Stimulated activated CD8-positive, alpha-beta memory T cell treated with anti-CD3 and anti-CD28 coated beads, Interleukin-4, amount 100 ng/mL, for 4 hours (primary cell): ENCODE data around the gene CD48.
A peak's percentile ranks its signal among the peaks of the same experiment; 100 is the strongest.
"Not testable (repeated sequence)": the region's sequence is repeated elsewhere in the genome, so short reads cannot be mapped to it uniquely, and the experiment has no call there.

Source experiments
- DNase-seq, 2 donors: peaks; one replicate each; pipeline ENCODE4 v3.0.0-alpha.2; 2020; ENCODE audit warnings: low read depth in 2 of 2, low spot score in 1 of 2

The CD48 gene

GRCh38 chr1:160716013-160716412, 4.4 kb upstream of the CD48 start:
- no peak for DNase-seq

- DNase-seq = not testable (repeated sequence)
Observed at GRCh38 chr1:160714034-160714648, 2.5 kb upstream of the CD48 start.

- DNase-seq = no peak
Observed at GRCh38 chr1:160713161-160713560, 1.5 kb upstream of the CD48 start.

- not testable (repeated sequence) for DNase-seq
Observed at GRCh38 chr1:160712525-160713080, 981 bp upstream of the CD48 start.

GRCh38 chr1:160711276-160711601, 383 bp downstream of the CD48 start:
- no peak for DNase-seq

GRCh38 chr1:160710517-160711252, 937 bp downstream of the CD48 start:
- no peak for DNase-seq

GRCh38 chr1:160709715-160710114, 1.9 kb downstream of the CD48 start:
- no peak for DNase-seq

- DNase-seq = no peak
Observed at GRCh38 chr1:160708801-160709200, 2.8 kb downstream of the CD48 start.

GRCh38 chr1:160708118-160708517, 3.5 kb downstream of the CD48 start:
- DNase-seq = no peak

GRCh38 chr1:160707236-160708064, 4.2 kb downstream of the CD48 start:
- DNase-seq = no peak

- no peak for DNase-seq
Observed at GRCh38 chr1:160706526-160707235, 4.9 kb downstream of the CD48 start.

- no peak for DNase-seq
Observed at GRCh38 chr1:160705742-160706141, 5.9 kb downstream of the CD48 start.

- DNase-seq = not testable (repeated sequence)
Observed at GRCh38 chr1:160705212-160705621, 6.4 kb downstream of the CD48 start.

GRCh38 chr1:160704250-160704649, 7.4 kb downstream of the CD48 start:
- DNase-seq = no peak

- no peak for DNase-seq
Observed at GRCh38 chr1:160702100-160702499, 9.5 kb downstream of the CD48 start.

GRCh38 chr1:160692390-160692789, 19.2 kb downstream of the CD48 start:
- DNase-seq = not testable (repeated sequence)

- DNase-seq = no peak
Observed at GRCh38 chr1:160685266-160685665, 26.4 kb downstream of the CD48 start.

GRCh38 chr1:160682983-160683865, 28.4 kb downstream of the CD48 start:
- no peak for DNase-seq

GRCh38 chr1:160681891-160682140, 29.8 kb downstream of the CD48 start:
- DNase-seq = no peak

- DNase-seq = peak; percentile 67 to 70
Observed at GRCh38 chr1:160681066-160681890, 30.3 kb downstream of the CD48 start.
